Left hindlimb (tissue), 1 donor: ENCODE data around the gene RASL11B.

ENCODE experiments used
- DNase-seq: peaks from one replicate; pipeline ENCODE4 v3.0.0-alpha.2; 2018

RASL11B gene

DNA sequence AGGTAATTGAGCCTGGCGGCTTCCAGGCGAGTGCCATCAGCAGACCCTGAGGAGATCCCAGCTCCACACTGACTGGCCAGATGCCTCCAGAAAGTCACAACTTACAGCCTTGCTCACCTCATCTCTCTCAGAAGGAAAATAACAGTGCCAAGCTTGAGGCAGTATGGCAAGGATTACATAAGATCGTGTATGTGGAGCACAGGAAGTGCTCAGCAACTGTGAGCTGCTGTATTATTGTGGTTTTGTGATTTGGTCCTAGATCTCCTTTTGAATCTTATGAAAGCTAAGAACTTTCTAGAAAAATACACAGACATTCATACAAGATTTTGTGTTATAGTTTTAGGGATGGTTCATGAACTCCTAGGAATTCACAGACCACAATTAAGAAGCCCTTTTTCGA lies 14.0 kb downstream of the RASL11B start:
- DNase-seq = no peak

DNA sequence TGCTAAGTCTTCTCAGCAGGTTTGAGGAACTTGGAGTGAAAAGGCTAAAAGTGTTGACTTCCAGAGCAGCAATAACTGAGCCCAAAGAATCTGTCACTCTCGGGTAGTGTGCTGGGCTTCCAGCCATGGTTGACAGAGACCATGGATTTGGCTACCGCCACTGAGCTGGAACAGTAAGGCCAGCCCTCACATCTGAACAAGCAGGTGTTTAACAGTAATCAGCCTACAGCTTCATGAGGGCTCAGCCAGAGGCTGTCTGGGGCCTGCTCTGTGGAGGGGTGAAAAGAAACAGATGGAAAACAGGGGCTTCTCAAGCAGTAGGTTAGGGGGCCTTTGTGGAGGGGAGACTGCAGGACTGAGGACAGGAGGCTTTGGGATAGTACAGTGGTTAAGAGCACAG lies 14.9 kb downstream of the RASL11B start:
- no peak for DNase-seq

DNA sequence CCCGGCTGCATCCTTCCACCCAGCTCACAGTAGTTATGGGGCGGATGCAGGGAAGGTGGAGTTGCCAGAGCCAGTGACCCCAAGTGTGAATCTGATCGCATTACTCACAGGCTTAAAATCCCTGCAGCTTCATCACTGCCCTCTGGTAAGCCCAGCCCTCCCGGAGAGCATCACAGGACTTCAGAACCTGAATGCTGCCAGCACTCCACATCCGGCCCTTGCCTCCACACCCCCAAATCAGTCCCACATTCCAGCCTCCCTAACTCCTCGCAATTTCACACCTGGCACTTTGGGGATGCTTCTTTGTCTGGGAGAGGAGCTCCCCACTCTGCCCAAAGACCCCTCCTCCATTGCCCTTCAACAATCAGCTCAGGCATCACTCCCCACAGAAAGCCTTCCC lies 15.6 kb downstream of the RASL11B start:
- no peak for DNase-seq

DNA sequence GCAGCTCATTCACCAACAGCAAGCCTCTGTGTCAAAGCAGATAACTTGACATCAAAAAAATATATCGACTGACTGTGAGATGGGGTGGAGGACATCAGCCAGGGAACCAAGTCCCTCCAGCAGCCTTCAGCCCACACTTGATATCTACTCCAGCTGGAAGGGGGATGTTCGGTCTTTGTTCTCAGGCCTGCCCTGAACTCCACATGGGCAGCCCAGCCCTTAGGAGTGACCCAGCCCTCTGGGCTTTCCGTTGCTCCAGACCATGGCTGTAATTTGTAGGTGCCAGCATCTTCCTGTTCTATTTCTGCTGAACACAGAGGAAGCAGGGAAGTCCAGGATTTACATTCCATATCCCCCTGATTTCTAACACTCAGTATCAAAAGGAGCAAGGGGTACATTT lies 17.4 kb downstream of the RASL11B start:
- DNase-seq = no peak

DNA sequence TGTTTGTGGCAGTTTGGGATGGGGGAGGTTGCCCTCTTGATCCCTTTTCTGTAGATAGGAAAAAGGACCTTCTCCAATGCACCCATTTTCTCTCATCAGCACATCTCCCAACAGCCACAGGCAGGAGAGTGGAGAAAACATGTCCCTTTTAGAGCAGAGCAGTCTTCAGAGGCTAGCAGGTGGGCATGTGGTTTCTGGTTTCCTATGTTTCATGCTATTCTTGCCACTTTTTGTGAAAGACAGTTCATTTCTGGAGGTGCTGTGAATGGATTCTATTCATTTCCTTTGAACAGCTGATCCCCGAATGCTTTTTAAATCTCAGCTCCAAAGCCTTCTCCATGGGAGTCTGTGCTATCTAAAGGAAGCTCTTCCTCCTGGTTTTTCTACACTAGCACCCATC lies 18.9 kb downstream of the RASL11B start:
- no peak for DNase-seq

DNA sequence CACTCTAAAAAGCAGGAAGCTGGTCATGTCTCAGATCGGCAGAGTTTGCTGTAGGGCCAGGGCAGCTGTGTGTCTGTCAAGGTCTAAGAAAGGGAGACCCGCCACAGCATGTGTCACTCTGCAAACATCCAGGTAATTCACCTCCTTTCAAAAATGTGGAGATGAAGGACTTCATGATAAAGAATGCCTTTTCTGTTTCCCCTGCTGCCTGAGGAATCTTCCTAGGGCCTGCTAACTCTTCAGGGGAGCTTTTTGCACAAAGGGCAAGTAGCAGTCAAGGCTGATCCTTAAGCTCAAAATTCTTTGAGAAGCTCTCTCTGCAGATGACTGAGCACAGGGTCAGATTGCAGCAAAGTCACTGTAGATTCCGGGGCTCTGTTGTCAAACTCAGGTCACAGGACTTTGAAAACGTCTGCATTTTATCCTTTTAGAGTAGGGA lies 21.1 kb downstream of the RASL11B start:
- no peak for DNase-seq

DNA sequence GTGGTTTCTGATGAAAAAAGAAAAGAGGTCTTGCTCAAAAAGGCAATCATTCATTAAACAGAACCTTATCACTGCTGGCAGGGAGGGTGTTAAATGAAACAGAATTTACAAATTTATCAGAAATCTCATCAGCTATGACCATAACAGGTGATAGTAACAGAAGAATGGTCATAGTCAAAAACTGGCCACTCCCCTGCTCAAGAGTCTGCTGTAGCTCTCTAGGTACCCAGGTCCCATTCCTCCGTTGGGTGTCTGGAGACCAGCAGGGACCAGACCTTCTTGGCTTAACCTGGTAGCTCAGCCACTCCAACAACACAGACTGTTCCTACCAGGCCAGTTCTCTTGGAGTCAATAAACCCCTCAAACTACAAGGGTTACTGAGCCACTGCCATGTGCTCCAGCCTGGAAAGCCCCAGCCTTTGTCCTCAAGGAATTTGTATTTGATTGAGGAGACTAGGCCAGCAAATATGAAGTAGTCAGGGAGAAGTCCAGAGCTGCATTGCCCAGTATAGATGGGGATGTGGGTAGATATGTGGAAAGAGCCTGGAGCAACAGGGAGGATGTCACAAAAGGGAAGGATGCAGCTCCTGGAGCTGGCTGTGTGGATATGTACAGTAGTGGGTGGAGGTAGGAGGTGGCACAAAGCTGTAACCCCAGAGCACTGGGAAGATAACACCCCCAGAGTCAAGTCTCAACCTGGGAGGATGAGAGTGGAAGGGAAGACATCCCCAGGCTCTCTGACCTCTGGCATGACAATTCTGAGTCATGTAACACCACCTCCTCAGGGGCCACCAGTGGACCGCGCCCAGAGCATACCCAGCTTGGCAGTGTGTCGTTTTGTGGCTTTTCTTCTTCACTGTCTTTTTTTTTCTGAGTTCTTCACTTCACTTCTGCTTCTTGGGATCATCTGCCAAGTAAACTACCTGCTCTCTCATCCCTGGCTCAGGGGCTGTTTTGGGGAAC lies 21.9 kb downstream of the RASL11B start:
- no peak for DNase-seq

DNA sequence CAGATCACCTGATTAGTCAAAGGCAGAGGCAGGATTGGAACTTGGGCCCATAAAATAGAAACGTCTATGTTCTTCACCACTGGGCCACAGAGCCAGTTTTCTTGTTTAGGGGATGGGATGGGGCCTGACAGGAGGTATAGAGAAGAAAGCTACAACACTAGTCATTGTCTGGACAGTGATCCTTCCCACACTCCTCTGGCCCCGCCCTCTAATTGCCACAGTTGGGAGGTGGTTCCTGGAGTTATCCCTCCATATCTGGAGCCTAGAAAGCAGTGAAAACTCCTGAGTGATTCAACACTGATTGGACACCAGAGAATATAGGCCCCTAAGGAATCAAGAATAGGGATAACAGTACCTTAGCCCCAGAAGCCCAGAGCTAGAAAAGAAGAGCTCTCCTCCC lies 22.9 kb downstream of the RASL11B start:
- DNase-seq = no peak

DNA sequence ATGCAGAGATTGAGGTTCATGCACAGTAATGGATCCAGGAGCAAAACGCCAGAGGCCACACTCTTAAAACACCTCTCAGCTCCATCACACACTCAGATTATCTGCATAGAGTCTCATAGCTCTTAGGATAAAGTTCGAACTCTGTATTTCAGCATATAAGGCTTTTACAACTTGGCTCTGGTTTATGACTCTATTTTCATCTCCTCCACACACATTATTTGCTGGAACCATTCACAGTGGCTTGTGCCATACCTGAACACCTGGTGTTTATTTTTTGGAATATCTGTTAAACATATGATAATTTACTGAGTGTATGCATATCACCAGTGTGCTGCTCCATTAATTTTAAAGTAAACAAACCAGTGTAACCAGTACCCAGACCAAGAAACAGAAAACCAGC lies 27.2 kb downstream of the RASL11B start:
- no peak for DNase-seq

DNA sequence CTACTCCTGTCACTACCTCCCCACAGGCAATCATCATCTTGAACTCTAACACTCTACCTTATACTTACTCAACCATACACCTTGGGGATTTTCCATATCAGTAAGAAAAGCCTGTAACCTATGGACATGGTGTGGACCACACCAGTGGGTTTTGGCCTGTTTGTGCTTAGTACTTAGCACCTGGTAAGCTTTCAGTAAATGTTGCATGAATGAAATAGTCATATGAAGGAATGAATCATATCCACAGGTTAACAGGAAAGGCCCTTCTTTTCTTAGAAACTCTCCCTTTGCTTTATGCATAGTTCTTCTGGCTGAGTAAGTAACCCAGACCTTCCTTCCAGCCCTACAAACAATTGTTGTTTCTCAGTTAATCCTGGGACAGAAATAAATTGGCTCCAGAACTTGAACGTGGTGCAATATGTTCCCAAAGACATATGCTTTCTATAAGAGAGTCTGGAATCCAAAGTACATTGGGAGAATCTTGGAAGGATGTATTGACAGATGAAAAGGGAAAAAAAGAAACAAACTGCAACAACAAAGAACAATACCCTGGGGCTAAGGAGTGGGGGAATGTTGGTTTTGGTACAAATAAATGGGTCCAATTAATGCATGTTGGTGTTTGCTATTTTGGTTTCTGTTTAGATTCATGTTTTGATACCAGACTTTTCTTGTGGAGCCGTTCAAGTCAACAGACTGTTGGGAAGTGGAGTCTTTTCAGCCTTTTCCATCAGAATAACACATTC lies 27.8 kb downstream of the RASL11B start:
- DNase-seq = no peak

DNA sequence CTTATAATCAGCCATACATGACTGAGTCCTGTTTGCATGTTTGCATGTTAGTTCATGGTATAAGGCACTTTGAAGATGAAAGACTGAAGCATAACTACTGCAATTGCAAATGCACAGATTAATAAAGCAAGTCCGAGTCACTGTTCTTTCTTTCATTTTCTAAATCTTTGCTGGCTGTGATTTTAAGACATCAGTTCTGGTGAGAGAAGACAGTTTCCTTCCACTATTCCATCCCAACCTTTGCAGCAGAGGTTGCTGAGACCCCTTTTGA lies 28.3 kb downstream of the RASL11B start:
- no peak for DNase-seq

DNA sequence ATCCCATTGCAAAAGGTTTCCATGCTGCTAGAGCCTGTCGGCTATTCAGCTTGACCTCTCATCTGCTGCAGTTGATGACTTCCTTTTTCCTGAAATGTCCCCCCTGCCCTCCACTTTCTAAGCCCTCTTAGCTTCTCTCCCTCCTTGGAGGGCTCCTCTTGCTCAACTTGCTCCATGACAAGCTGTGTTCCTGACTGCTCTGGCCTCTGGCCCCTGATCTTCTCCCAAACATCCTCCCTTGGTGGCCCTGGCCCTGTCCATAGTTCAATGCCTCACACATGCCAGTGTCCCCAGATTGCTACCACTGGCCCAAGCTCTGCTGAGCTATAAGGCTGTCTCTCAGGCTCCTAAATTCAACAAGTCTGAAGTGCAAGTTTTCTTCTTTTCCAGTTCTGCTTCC lies 29.6 kb downstream of the RASL11B start:
- no peak for DNase-seq

DNA sequence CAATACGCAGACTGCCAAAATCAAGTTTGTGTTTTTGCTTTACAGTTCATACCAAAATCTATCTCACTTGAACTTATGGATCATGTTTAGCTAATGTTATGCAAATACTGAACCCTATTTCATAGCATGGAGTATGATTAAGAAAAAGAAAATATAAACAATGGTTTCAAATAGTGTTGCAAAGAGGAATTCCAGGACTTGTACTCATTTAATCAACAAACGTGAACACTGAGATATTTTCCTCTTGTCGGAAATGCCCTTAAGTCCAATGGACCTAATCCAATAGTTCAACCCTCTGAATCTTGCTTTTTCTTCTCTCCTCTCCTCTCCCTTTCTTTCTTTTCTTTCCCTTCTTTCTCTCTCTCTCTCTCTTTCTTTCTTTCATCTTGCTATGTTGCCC lies 30.8 kb downstream of the RASL11B start:
- no peak for DNase-seq

DNA sequence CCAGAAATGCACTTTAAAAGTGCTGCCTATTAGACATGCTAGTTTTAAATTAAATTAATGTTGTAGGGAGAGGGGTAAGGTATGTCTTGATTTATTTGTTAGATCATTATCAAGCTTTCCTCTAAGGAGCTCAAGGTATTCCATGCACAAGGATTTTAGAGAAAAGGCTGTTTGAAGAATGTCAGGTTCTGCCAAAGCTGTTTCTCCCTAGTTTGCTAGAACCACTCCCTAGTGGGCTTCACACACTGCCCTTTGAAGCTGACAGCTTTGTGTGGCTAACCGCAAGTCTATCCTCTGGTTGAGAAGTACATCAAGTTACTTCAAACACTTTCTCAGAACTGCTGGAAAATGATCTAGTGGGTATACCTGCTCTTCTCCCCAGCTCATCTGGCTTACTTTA lies 32.3 kb downstream of the RASL11B start:
- no peak for DNase-seq

DNA sequence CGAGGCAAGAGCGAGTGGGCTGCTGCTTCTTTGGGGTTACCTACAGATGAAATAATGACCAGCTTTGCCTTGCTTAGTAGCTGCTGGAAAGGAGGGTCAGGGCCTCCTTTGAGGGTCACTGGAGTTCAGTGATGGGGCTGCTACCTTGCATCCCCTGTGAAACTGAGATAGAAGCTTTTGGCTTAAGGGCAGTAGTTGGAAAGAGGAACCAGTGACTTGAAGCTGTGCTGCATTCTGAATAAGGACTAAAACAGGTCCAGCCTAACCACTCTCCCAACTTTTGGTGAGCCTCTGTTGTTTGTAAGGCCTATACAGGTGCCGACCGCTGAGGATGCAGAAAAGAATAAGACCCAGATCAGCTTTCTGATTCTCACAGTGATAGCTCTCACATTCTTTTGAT lies 41.2 kb downstream of the RASL11B start:
- no peak for DNase-seq

DNA sequence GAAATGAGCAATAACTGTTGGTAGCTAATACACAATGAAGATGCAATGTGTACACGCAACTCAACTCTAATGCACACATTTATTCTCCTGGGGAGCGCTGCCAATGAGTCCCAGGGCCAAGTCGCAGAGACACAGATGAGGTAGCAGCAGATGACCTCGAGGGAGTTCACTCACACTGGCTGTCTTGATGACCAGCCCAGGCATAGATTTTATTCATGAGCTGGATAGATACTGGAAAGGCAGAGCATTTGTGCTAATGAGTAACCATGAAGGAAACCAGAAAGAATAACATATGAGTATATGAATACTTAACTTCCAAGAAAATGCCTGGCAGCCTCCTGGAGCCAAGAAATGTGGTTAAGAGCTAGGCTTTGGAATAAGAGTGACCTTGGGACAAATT lies 42.3 kb downstream of the RASL11B start:
- DNase-seq = no peak

DNA sequence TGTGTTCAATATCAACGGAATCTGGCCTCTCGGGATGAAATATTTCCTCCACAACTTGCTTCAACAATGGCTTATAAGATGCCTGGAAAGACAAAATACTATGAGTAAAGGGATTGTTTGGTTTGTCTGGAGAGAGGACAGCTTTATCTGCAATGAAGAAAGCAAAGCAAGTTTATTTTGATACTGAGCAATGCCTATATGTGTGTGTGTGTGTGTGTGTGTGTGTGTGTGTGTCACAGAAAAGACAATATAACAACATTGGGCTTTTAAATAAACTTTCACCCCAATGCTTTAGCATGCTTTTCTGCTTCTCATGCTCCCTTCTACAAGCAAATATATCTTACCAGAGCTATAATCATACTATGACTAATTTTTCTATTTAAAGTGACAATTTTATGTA lies 45.4 kb downstream of the RASL11B start:
- DNase-seq = no peak

DNA sequence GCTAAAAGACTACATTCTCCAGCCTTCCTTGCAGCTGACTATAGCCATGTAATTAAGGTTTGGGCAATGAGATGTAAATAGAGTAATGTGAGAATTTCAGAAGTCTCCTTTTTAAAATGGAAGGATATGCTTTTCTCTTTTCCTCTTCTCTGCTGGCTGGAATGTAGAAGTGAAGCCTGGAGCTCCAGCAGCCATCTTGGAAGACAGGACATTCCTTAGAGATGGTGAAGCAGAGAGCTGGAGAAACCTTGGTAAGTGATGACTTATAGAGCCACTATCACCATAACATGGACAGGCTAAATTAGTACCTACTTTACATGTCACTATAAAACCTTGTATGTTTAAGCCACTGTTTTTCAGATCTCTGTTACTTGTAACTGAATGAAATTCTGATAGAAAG lies 48.0 kb downstream of the RASL11B start:
- DNase-seq = no peak

DNA sequence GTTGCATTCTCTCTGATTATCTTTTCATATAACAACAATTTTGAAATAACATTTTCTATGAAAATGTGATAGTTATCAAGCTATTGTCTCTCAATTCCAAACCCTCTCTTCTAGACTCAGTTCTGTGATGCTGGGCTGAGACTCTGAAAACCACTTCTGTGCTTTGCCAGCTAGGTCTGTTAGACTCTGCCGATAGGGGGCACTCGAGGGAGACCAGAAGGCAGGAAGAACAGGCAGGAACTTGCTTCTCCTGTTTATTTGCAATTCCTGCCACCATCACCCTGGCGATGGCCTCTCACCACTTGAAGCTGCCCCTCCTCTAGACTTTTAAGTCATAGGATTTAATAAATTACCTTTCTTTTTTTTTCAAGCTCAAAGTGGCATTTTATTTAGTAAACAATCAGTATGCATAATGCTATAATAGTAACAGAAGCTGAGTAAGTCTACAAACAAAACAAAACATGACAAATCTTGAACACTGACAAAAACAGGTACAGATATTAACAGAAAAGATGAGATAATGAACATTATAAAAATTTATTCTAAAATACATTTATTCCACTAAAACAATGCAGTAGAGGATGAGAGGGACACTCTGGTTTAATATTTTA lies 49.7 kb downstream of the RASL11B start:
- peak; percentile 43 for DNase-seq

DNA sequence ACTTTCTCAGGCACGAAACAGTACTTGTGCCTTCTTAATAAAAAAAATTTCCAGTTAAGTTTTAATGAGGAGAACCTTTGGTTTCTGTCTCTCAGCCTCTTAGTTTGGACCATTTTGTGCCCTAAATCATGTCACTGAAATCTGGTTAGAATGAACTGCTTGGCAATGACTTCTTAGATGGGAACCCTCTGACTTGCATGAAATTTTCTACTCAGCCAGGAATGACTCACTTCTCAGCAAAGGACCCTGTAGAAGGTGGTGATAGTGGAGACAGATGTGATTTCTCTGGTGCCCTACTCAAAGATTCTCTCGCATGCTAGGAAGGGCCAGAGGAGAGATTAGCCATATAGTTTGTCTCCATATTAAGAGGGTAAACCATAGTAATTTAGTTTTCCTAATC lies 50.5 kb downstream of the RASL11B start:
- DNase-seq = no peak

DNA sequence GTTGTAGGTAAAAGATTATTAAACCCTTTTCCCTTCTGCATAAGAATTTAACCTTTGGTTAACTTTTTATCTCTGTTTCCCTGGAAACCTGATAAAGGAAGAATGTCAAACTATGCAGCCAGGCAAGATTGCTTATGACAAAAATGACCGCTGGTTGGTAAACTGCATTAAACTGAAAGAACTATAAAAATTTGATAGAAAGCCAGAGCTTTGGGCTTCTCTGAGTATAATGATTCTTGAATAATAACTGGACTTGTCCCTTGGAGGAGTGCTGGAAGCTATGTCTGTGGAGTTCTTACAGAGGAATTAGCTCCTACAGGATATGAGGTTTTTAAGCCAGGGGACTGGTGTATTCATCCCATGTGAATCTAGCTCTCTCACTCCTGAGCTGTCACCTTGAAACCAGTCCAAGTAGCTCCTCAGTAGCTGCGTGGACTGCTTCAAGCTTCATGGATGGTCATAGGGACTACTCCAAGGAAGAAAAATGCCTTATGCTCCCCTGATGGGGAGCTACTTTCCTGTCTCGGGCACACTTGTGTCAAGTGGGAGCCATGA lies 52.0 kb downstream of the RASL11B start:
- no peak for DNase-seq

DNA sequence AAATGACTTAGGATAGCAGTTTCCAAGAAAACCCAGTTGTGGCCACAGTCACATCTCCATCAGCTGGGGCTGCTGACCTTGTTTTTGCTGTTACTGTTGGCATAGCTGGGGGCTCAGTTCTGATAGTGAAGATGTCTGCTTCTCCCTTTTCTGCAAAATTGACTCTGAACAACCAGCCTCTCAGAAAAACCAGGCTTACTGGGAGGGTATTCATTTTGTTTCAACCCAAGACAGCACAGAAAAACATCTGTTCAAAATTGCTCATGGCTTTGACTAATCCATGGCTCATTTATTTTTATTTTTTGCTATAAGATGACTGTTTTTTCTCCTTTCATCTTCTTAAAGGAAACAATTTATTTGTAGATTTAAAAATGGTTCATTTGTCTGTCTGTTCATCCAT lies 53.1 kb downstream of the RASL11B start:
- DNase-seq = no peak

DNA sequence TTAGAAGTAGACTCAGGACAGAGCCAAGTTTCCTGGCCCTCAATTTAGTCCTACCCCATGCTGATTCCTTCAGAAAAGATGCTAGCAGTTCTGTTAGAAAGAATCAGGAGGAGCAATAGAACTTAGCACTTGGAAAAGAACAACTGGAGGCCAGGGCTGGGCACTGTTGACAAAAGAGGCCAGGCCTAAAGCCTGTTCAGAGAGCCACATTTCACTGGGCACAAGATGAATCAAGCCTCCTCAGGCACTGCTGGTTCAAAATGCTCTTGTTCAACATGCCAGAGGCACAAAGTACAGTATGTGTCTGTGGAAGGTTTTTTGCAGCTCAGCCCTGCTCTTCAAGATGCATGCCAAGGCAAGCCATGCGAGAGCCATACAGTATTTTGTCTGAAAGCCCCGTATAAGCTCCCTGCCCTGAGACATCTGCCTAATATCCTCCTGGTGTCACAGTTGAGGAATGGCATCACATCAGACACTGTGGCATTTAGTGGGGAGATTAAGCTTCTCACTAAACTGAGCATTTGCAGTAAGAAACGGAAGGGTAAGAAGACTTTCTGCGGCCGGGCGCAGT lies 53.7 kb downstream of the RASL11B start:
- no peak for DNase-seq
